K562 (cell line): ENCODE data around the gene LRRC61. TPM values are rescaled to one million over a fixed set of nuclear protein-coding genes. Genes with fewer than 3 reads are reported as not detected.

ENCODE experiments used
- ATAC-seq: fragments of 200-7000 bp; cut with Tn5 transposase; 3 replicates; pipeline ENCODE4 v1.9.1; 2020; ENCODE audit warnings: moderate library complexity
- BruUV-seq: library from RNA; stranded (reverse); fragments of 400-500 nt; replicated peaks from 2 replicates; lab custom pipeline; 2021; lab: Mats Ljungman, UMichigan
- CTCF ChIA-PET: fragments of 300-600 bp; formaldehyde crosslinking; extraction: SDS; loops from one replicate; lab custom pipeline; 2021; ENCODE audit warnings: low intra/inter-chr PET ratio; lab: Yijun Ruan, JAX
- POLR2A ChIA-PET: fragments of 300-600, 350-650 bp; sonication (Branson Sonifier 250); formaldehyde crosslinking; extraction: SDS; loops from one replicate; lab custom pipeline; 2021; ENCODE audit warnings: antibody characterized with exemption, inconsistent platforms; lab: Yijun Ruan, JAX
- DNase-seq, 4 experiments: peaks; one replicate each; pipeline versions ENCODE4 v3.0.0 to v3.0.0-alpha.2; 2011 to 2018; ENCODE audit warnings: low spot score in 3 of 4, mixed read lengths in 3 of 4; ENCODE audit errors: extremely low read depth in 1 of 4
- FAIRE-seq: peaks from 2 replicates; lab custom pipeline; 2011; peaks lifted over from hg19 to GRCh38; lab: Jason Lieb, UNC
- H2AFZ ChIP-seq: 2 replicates; pipeline ENCODE4 v1.6.0; 2011; ENCODE audit warnings: low read depth, low read length, control low read depth, inconsistent platforms
- H3K27ac ChIP-seq: fragments of 200-600 bp; 3 replicates; pipeline ENCODE4 v1.8.0; 2011; ENCODE audit warnings: low read depth, mild to moderate bottlenecking, control low read depth, inconsistent platforms, low read length, moderate library complexity, mixed read lengths; ENCODE audit errors: extremely low read depth
- H3K27me3 ChIP-seq, 2 experiments: fragments of 300-600 bp in 1 of 2; 2 replicates in 1 of 2; 3 replicates in 1 of 2; pipeline versions ENCODE4 v1.6.0 to v1.8.0; 2011; ENCODE audit warnings: inconsistent platforms in 2 of 2, low read length in 2 of 2, mild to moderate bottlenecking in 1 of 2, mixed read lengths in 1 of 2, moderate library complexity in 1 of 2; ENCODE audit not compliant: control insufficient read depth in 2 of 2, insufficient read depth in 2 of 2
- H3K36me3 ChIP-seq: fragments of 300-600 bp; 3 replicates; pipeline ENCODE4 v1.8.0; 2011; ENCODE audit warnings: mild to moderate bottlenecking, low read length, inconsistent platforms; ENCODE audit not compliant: control insufficient read depth, insufficient read depth
- H3K4me1 ChIP-seq, 2 experiments: fragments of 200-600 bp in 1 of 2; replicated peaks in 1 of 2; 2 replicates in 1 of 2; 3 replicates in 1 of 2; pipeline versions ENCODE4 v1.5.1 to v1.8.0; 2011; ENCODE audit warnings: inconsistent platforms in 2 of 2, low read length in 2 of 2, mild to moderate bottlenecking in 1 of 2, mixed read lengths in 1 of 2, moderate library complexity in 1 of 2; ENCODE audit not compliant: control insufficient read depth in 2 of 2, insufficient read depth in 2 of 2
- H3K4me2 ChIP-seq: 2 replicates; pipeline ENCODE4 v1.6.1; 2011; ENCODE audit warnings: low read length, control low read depth, inconsistent platforms, mixed read lengths; ENCODE audit not compliant: insufficient read depth
- H3K4me3 ChIP-seq: fragments of 200-600 bp; sonication (generic), shearing (Covaris generic); 2 replicates; pipeline ENCODE4 v1.5.1; 2016; ENCODE audit warnings: control low read depth, inconsistent platforms
- H3K79me2 ChIP-seq: fragments of 200-600 bp; 3 replicates; pipeline ENCODE4 v1.8.0; 2011; ENCODE audit warnings: low read length, inconsistent platforms; ENCODE audit not compliant: control insufficient read depth, insufficient read depth
- H3K9ac ChIP-seq, 2 experiments: 2 replicates each; pipeline versions ENCODE4 v1.6.0 to v1.6.1; 2011; ENCODE audit warnings: low read depth in 2 of 2, low read length in 2 of 2, control low read depth in 1 of 2, inconsistent platforms in 1 of 2, mild to moderate bottlenecking in 1 of 2, mixed read lengths in 1 of 2; ENCODE audit not compliant: insufficient read depth in 1 of 2
- H3K9me1 ChIP-seq: one replicate; pipeline ENCODE4 v1.6.0; 2011; ENCODE audit warnings: inconsistent platforms, mild to moderate bottlenecking, low read length, moderate library complexity; ENCODE audit not compliant: control insufficient read depth, insufficient read depth
- H3K9me3 ChIP-seq: replicated peaks from 2 replicates; pipeline ENCODE4 v1.5.1; 2011; ENCODE audit warnings: low read depth, low read length, inconsistent platforms; ENCODE audit not compliant: control insufficient read depth, insufficient read depth
- H4K20me1 ChIP-seq: replicated peaks from 2 replicates; pipeline ENCODE4 v1.6.1; 2011; ENCODE audit warnings: low read length, inconsistent platforms, mixed read lengths; ENCODE audit not compliant: control insufficient read depth, insufficient read depth
- CHD2 ChIP-seq: IDR thresholded peaks from 2 replicates; pipeline ENCODE4 v1.6.1; 2011; ENCODE audit warnings: low read depth, low read length
- DEAF1 ChIP-seq: fragments of 450-650 bp; formaldehyde crosslinking; IDR thresholded peaks from 2 replicates; pipeline ENCODE4 v1.4.0; 2020; ENCODE audit warnings: mild to moderate bottlenecking, moderate library complexity
- EP400 ChIP-seq: fragments of 450-650 bp; IDR thresholded peaks from 2 replicates; pipeline ENCODE4 v1.6.1; 2017; ENCODE audit warnings: antibody characterized with exemption, mild to moderate bottlenecking, moderate library complexity
- MITF ChIP-seq: IDR thresholded peaks from 2 replicates; pipeline ENCODE4 v1.6.1; 2014; ENCODE audit warnings: antibody characterized with exemption
- NR2C2 ChIP-seq, 2 experiments: fragments of 200-800 bp in 1 of 2; sonication (Bioruptor generic) in 1 of 2; sonication (generic) in 1 of 2; formaldehyde crosslinking in 1 of 2; IDR thresholded peaks; 2 replicates each; pipeline versions ENCODE4 v1.6.1 to v1.8.0; 2016 to 2022; ENCODE audit warnings: mild to moderate bottlenecking in 1 of 2, missing compliant biosample characterization in 1 of 2, missing genetic modification characterization in 1 of 2, missing genetic modification reagents in 1 of 2
- POLR2AphosphoS5 ChIP-seq: IDR thresholded peaks from 2 replicates; pipeline ENCODE4 v1.6.1; 2011; ENCODE audit warnings: mild to moderate bottlenecking, low read depth, low read length, moderate library complexity; ENCODE audit not compliant: control insufficient read depth, insufficient read depth
- RBFOX2 ChIP-seq: fragments of 200-400 bp; formaldehyde crosslinking; IDR thresholded peaks from 2 replicates; pipeline ENCODE4 v1.6.1; 2017; ENCODE audit warnings: low read depth, mild to moderate bottlenecking, low read length, moderate library complexity
- RHOXF2B ChIP-seq: fragments of 250-450 bp; sonication (Bioruptor Pico); conservative IDR thresholded peaks from 2 replicates; pipeline ENCODE4 v1.5.1; 2021
- STAG1 ChIP-seq: sonication (generic); formaldehyde crosslinking; IDR thresholded peaks from 2 replicates; pipeline ENCODE4 v1.5.0; 2020; ENCODE audit warnings: missing genetic modification reagents, borderline replicate concordance
- TOE1 ChIP-seq, 2 experiments: fragments of 450-650 bp in 1 of 2; sonication (generic) in 1 of 2; formaldehyde crosslinking in 1 of 2; IDR thresholded peaks; 2 replicates each; pipeline versions ENCODE4 v1.7.1 to v1.8.0; 2016 to 2022; ENCODE audit warnings: borderline replicate concordance in 2 of 2, mild to moderate bottlenecking in 2 of 2, antibody characterized with exemption in 1 of 2, inconsistent platforms in 1 of 2, low read depth in 1 of 2, missing genetic modification reagents in 1 of 2, moderate library complexity in 1 of 2
- VEZF1 ChIP-seq: fragments of 200-800 bp; sonication (Bioruptor generic); IDR thresholded peaks from 2 replicates; pipeline ENCODE4 v1.6.1; 2017; ENCODE audit warnings: missing genetic modification characterization, missing compliant biosample characterization
- ZNF778 ChIP-seq: fragments of 450-650 bp; formaldehyde crosslinking; IDR thresholded peaks from 2 replicates; pipeline ENCODE4 v1.4.0; 2020; ENCODE audit warnings: mild to moderate bottlenecking, moderate library complexity
- WGBS: fragments of 100-300 bp; shearing (Covaris generic); methylation state at CpG from one replicate; pipeline ENCODE4 v1.1.6; 2016; ENCODE audit warnings: low coverage, mixed read lengths; ENCODE audit not compliant: insufficient coverage; ENCODE audit errors: missing lambda C conversion rate; 5-methylcytosine and 5-hydroxymethylcytosine counted together
- in situ Hi-C: fragments of 300-500 bp; cut with MboI; formaldehyde crosslinking; loops from 4 replicates; pipeline ENCODE4 v1.15.0; 2018; ENCODE audit warnings: inconsistent platforms, mixed read lengths
- intact Hi-C: fragments of 100-400 bp; cut with micrococcal nuclease; formaldehyde crosslinking; loops from 2 replicates; pipeline ENCODE4 v1.14.2; 2022
- polyA plus RNA-seq, 8 experiments: library from polyadenylated mRNA; depleted of rRNA in 4 of 8; stranded (reverse) in 5 of 8; unstranded in 3 of 8; fragments of >200 nt; fragmentation: Nextera tagmentation in 2 of 8; fragmentation: Illumina TruSeq in 1 of 8; extraction: Ambion mirVana in 2 of 8; extraction: Trizol in 1 of 8; gene quantifications; 2 replicates each; pipeline versions ENCODE4 v1.2.1 to v1.2.3, GENCODE V29; 2011 to 2014; ENCODE audit warnings: inconsistent platforms in 1 of 8, missing spikeins in 1 of 8
- total RNA-seq, 7 experiments: library from RNA; depleted of rRNA in 6 of 7; stranded (reverse); fragments of >200 nt in 6 of 7; fragmentation: Illumina TruSeq in 2 of 7; extraction: Trizol in 2 of 7; gene quantifications; 2 replicates each; pipeline versions ENCODE4 v1.2.1 to v1.2.3, GENCODE V29; 2011 to 2021; ENCODE audit warnings: low replicate concordance in 1 of 7

LRRC61 gene
- total and polyA plus RNA-seq, 9 of the 15 experiments (the other 6 are each of a cell fraction or from before 2014, with no cell fraction given) = 1.3 to 55.2 (median 35.2) TPM

DNA sequence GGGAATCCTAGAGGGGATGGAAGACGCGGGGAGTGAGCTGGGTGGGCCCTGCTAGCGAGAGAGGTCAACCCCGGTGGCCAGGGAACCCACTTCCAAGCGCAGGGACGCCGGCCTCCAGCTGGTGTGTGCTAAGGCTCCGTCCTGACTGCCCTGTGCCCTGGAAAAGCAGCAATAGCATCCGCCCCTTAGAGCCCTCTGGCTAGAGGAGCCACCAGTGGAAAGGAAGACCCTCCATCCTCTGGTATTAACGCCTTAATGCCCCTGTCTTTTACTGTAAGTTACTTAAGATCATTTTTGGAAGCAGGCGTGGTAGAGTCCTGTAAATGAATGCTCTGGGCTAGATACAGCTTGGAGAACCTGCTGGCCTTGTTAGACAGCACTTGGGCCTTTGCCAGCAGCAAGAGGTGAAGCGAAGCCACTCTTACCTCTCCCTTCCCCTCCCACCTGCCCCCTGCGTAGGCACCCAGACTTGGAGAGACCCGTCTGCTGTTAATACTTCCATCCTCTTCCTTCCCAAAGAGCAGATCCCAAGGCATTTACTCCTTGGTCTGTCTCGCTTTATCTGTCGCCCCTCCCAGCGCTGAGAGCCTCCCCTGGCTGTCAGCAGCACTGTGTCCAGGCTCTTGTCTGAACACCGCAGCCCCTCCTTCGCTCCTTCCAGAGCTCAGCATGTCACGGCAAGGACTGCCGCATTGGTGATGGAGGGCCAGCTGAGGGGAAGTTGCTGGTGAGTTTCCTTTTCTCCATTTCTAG is 50.1 kb downstream of the LRRC61 start (continued):
- TF ChIP-seq RBFOX2 (peak; percentile 25), RHOXF2B (no peak), TOE1 (IDR thresholded peaks at IDR 0.05; ENCODE audit: borderline replicate concordance) (no peak), TOE1 (CRISPR knock-in tag; IDR thresholded peaks at IDR 0.05; ENCODE audit: borderline replicate concordance, low read depth) (no peak), MITF (no peak), EP400 (no peak), NR2C2 (CRISPR knock-in tag; IDR thresholded peaks at IDR 0.05) (0 out of 2 replicates have a peak, but pooled peaks have one; percentile 18), NR2C2 (tag; IDR thresholded peaks at IDR 0.05) (no peak), CHD2 (no peak)
- TF ChIP-seq, all 486 proteins: peak for 21

GRCh38 chr7:150374026-150374425 is 50.9 kb downstream of the LRRC61 start:
- peaks cover 59% of the 10 kb centered on the region for H3K79me2 ChIP-seq
- peak; percentile 50; the same call in 1 of the 2 replicates for TF ChIP-seq RBFOX2
- TF ChIP-seq ZNF778 (CRISPR knock-in tag) = no peak
- TF ChIP-seq VEZF1 (CRISPR knock-in tag) = 0 out of 2 replicates have a peak, but pooled peaks have one; percentile 18
- 0 out of 2 replicates have a peak, but pooled peaks have one; percentile 10 for TF ChIP-seq STAG1 (CRISPR knock-in tag)
- TF ChIP-seq POLR2AphosphoS5 = 0 out of 2 replicates have a peak, but pooled peaks have one; percentile 48
- no peak for TF ChIP-seq DEAF1 (CRISPR knock-in tag)

More at GRCh38 chr7:150374026-150374425, 50.9 kb downstream of the LRRC61 start:
- Histone ChIP-seq H4K20me1 (no peaks in the 10 kb centered on the region; the same call in 1 of the 2 replicates), H3K9me3 (no peaks in the 10 kb centered on the region), H3K27ac (peak overlapping the region; percentile 2; the same call in 1 of the 3 replicates), H3K4me1 (peaks cover 49 to 57% of the 10 kb centered on the region in 2 experiments), H3K36me3 (peaks cover 65% of the 10 kb centered on the region), H2AFZ (no peak overlapping the region), H3K9me1 (no peaks in the 10 kb centered on the region), H3K4me2 (peak overlapping the region; percentile 9; the same call in 1 of the 2 replicates), H3K4me3 (no peak overlapping the region), H3K27me3 (no peaks in the 10 kb centered on the region), H3K9ac (peak overlapping the region; percentile 12 to 87; a peak in 2 of 4 replicates)
- ATAC-seq = no peak
- no peak for FAIRE-seq
- in situ Hi-C loops (no loop called here), intact Hi-C loops (no loop called here)
- ChIA-PET POLR2A (interaction anchor here (0.6 to 2.1 kb wide), 13 partner anchors 8 to 620 kb away, joined by 3 to 17 read pairs (median 4); no protein-coding TSS in a partner anchor), CTCF (no interaction called here)
- DNase-seq = peak in 2 of 4 experiments; percentile 40 to 58
- WGBS = 57% methylated on average over 4 of the region's 4 CpGs
- no TSS peak for BruUV-seq
